HG03097 (cell line): ENCODE data around the gene CENPO.

ENCODE experiments used
- ATAC-seq: cut with Tn5 transposase; IDR thresholded peaks from one replicate; pipeline ENCODE4 v1.9.1; 2021; ENCODE audit not compliant: unreplicated experiment, low FRiP score

CENPO gene, protein sequence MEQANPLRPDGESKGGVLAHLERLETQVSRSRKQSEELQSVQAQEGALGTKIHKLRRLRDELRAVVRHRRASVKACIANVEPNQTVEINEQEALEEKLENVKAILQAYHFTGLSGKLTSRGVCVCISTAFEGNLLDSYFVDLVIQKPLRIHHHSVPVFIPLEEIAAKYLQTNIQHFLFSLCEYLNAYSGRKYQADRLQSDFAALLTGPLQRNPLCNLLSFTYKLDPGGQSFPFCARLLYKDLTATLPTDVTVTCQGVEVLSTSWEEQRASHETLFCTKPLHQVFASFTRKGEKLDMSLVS

DNA sequence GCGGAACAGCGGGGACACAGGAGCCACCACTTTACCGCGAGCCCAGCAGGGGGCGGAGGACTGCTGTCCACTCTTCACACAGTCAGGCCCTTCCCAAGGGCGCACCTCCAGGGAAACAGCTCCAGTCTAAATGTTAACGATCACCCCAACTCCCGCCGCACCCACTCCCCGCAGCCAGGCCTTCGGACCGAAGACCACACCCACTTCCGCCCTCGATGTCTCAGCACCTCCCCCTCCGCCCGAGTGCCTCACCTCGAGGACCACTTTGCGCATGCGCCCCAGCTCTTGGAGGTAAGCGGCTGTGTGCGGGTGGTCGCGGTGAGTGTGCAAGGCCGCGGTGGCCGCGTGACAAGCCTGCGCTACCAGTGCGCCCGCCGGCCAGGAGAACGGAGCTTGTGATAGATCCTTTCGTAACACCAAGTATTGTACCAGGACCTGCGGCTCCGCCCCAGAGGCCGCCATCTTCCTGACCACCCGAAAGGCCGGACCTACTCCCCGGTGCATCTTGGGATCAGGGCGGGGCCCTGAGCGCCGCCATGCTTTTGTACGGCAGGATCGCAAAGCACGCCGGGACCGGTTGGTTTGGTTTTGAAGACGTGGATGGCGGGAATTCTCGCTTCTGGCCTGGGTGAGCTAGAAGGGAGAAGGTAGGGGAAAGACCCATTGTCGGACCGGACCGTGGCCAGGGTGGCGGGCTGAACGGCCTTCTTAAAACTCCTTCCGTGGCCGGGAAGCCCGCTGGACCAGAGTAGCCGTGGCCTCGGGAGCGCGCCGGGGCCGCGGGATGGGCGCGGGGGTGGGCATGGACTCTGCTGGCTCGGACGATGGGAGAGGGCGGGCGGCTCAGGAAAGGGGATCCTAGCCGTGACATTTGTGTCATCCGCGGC, at the start of gene CENPO, which contains the start of gene PTRHD1:
Gene CENPO, plus strand, starts transcription at position 552 of the 887 bp plus-strand sequence. CDS start 495 bp downstream, outside the sequence.
Gene PTRHD1, minus strand, starts transcription at position 518 of the 887 bp plus-strand sequence. Its CDS starts 14 bp downstream, at position 504.
- ATAC-seq = peak; percentile 91

DNA sequence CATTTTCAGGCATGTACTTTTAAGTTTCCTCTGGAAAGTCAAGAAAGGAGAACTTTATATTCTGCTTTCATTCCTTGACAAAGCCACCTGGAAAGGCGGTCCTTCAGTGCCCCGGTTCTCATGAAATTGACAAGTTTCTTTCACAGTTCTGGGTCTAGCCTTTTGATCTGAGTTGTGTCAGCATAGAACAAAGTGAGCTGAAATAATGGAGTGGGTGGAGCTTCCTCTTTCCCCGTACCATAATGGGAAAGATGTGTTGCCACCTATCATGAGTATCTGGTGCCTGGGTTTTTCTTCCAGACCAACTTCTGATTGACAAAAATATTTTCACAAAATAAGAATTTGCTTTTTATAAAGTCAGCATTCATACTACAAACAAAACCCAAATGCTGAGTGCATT, 49.3 kb upstream of the CENPO start:
- no peak for ATAC-seq

DNA sequence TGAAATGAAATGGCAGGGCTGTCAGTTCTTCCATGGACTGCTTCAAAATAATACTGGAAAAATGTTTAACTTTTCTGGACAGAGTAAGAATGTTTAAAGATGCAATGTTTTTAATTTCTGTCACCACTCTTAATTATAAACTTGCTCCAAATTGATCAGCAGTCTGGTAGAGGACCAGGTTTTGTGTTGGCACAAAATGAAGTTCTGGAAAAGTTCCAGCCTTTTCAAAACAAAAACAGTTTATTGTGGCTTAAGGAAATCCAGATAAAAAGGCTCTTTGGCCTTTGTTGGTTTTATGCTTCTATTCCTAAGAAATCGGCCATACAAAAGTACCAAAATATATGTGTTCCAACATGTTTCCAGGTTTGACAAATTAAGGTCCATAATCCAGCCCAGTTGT, 48.9 kb upstream of the CENPO start:
- no peak for ATAC-seq

DNA sequence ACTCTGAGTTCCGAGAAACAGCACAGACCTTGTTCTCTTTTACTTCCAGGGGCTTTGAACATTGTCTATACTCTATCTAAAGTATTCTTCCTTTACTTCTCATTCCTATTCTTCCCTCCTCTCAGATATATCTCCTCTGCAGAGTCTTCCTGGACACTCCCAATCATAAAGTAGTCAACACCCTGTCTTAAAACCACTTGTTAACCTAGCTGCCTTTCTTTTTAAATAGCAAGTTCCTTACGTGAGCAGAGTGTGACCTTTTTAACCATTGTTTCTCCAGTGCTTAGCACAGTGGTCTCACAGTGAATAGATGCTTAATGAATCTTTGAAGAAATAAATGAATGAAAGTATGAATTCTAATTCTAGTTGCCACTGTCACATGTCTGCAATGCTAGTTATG, 47.4 kb upstream of the CENPO start:
- no peak for ATAC-seq

DNA sequence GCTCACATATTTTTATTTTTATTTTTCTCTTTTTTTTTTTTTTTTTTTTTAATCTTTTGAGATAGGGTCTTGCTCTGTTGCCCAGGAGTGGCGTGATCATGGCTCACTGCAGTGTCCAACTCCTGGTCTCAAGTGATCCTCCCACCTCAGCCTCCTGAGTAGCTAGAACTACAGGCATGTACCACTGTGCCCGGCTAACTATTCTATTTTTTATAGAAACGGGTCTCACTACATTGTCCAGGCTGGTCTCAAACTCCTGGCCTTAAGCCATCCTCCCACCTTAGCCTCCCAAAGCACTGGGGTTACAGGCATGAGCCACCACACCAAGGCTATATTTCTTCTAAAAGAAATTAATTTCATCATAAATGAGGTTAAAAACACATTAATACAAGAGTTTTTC, 45.9 kb upstream of the CENPO start:
- no peak for ATAC-seq

DNA sequence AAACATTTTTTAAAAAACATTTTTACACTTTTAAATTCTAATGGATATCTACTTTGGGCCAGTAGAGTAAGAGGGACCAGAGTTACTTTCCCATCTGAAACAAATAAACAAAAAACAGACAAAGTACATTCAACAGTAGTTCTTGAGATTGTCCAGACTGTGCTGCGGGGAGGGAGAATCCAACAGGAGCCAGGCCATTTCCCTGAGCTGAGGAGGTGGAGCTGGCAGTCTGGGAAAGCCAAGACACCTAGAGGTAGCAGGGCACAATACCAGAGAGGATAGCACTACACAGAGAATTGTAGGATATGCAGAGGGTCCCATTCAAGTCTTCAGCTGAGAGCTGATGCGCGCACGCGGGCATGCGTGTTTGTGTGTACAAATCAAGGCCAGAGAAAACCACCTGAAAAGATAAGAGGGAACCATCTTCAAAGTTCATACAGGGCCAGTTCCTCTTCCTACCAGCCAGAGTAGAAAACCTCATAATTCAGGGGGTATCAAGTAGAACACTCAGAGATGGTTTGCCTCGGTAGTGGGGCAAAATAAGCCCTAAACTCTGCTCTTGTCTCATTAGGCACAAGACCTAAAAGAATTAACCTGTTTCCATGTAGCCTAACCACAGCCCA, 44.0 kb upstream of the CENPO start:
- no peak for ATAC-seq

DNA sequence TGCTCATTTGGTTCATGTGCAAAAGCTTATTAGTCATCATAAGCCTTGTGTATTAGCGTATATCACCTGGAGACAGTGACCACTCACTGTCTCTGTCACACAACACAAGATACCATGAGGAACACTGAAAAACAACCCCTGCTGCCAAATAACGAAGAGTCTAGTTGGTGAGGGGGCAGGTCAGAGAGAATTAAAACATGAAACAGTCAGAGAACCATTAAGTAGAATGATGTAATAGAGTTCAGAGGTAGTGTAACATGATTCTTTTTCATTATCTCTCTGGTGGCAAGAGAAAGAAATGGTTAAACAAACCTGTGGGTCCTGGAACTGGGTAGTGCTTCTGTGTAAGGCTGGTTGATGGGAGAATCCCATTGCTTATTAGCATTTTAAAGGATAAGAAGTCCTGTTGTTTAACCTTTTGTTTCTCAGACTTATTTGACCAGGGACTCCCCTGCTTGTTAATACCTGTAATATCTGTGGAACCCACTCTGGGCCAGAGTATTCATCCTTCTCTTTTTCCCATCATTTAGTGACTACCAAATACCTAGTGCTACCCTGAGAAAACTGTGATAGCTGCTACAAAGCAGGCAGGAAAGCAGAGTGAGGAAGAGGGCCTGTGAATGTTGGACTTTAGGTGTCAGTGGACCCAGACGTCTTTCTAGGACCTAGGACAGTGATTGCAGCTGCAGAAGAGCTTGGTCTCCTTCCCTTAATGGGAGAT, 38.1 kb upstream of the CENPO start:
- no peak for ATAC-seq

DNA sequence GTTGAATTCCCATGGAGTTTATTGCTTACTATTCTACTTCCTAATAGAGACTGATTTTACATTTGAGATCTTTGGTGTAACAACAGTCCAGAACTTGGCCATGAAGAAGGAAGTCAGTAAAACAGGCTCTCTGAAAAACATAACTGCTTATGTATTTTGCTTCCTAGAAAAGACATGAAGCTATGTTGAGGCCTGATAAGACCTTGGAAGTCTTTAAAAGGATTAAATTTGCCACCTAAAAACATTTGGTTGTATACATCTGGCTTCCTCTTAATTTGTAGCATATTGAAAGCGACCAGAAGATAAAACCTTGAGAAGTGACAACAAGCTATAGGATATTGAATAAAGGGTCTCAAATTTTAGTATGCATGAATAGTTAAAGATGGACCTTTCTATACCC, 36.4 kb upstream of the CENPO start:
- no peak for ATAC-seq

DNA sequence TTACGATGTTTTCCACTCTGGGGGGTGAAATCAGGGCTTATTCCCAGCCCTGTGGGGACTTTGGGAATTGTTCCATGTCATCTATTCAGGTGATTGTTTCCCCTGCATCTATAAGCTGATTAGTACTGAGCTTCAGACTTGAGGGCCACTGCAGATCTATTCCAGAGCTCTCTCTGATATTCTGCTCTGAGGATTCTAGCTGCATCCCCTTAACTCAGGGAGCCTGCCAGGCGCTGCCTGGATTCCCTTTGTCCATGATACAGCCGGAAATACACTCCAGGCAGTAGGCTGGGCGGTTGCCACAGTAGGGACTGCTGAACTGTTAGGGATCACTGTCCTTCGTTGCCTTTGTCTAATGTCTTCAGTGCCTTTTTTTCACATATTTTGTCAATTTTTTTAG, 31.4 kb upstream of the CENPO start:
- ATAC-seq = no peak

DNA sequence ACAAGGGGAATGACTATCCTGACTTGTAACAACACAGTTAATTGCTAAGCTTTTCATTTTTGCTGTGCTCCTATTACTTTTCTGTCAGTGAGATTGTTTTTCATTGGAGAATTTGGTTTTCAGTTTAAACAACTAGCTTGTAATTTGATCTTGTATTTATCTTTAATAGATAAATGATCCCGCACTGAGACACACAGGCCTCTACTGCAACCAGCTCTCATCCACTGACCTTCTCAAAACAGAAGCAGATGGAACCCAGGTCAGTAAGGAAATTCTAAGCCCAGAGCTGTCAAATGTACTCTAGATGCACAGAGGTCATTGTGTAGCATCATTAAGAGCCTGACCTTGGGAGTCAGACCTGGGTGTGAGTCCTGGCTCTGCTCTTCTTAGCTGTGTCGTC, 30.7 kb upstream of the CENPO start:
- ATAC-seq = no peak

DNA sequence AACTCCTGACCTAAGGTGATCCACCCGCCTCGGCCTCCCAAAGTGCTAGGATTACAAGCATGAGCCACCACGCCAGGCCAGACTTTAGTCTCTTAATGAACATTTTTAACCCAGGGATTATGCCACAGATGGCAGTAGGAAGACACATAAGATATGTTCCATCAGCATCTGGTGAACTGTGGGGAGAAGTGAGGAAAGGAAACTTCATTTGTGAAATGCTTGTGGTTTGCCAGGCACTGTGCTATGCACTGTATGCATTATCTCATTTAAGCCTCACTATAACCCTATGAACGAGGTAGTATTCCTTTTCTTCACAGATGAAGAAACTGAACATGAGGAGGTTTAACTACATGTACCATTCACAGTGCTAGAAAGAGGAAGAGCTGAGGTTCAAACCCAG, 29.4 kb upstream of the CENPO start:
- no peak for ATAC-seq

DNA sequence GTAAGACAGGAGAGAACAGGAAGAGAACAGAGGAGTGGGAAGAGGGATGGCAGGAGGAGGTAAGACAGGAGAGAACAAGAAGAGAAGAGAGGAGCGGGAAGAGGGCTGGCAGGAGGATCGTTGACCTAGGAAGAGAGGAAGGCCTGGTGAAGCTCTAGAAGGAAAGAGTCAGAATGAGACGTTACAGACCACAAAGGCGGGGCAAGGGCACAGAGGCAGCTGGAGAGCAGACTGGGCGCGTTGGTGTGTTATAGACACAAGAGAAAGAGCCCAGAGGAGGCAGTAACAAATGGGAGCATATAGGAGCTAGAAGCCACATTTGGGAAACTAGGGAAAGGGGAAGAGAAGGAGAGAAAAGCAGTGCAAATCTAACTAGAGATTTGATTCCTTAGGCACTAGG, 26.6 kb upstream of the CENPO start:
- ATAC-seq = no peak

DNA sequence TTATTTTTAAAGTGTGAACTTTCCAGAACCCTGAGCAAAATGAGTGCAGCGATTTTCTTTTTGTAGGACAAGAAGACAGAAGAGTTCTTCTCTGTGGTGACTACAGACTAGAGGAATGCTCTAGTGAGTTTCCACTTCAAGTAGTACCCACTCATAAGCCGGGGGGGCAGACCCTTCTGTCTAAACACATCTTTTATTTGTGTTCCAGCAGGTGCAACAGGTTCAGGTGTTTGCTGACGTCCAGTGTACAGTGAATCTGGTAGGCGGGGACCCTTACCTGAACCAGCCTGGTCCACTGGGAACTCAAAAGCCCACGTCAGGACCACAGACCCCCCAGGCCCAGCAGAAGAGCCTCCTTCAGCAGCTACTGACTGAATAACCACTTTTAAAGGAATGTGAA, 25.2 kb upstream of the CENPO start:
- ATAC-seq = no peak

DNA sequence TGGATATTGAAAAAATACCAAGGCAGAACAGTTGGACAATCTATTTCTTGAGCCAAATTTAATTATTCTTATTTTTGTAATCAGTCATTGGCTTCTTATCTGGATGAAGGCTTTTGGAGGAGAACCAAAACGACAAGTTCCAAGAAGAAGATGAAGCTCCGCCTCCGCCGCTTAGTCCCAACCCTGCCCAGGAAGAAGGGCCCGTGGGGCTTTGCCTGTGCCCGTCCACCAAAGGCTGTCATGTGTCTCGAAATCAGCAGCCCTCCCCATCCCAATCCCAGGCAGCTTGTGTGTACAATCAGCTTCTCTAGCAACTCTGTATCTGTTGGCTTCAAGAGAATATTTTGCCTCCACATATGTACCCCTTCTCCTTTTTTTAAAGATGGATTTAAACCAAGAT, 24.6 kb upstream of the CENPO start:
- ATAC-seq = no peak

DNA sequence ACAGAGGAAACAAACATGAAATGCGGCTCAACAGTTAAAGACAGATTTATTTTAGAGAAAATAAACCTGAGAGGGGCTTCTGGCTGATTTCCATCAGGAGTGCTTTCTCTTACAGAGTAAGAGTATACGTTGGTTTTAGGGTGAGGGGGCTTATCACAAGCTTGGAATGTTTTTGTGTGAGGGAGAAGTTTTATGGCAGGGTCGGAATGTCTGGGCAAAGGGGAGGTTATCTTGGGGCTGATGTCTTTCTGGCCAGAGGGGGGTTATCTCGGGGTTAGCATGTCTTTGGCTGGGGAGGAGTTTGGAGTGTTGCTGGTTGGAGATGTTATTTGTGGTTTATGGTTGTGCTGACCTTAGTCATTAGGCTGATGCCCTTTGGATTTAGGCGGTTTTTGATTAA, 22.2 kb upstream of the CENPO start:
- no peak for ATAC-seq

DNA sequence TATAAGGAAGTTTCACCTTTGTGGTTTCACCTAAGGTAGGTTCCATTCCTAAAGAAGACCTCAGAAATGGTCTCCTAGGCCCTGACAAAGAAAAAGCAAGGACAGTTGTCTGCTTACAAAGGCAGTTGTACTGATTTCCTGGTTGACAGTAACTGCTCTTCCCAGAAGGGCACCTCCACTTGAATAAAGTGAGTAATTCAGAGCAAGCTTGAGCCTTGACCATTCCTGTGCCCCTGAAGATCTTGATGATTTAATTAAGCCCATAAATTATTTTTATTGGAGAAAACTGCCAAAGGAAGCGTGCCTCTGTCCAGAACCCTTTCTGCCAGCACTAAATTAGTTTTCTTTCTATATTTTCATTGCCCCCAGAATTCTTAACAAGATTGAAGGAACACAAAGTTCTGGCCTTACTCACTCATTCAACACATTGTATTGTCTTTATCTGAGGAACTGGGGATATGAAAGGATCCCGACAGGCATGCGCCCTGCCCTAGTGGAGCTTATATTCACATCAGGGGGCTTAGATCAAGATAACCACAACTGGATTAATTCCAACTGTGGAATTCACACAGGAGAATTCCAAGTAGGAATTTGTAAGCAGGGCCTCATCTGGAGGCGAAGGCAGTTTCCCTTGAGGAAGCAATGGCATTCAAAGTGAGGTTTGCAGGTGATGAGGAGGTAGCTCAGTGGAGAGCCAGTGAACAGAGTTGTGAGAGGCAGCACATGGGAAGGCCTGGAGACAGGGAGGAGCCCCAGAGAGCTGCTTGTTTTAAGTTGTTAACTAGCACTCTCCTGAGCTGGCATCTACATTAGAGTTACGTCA, 21.2 kb upstream of the CENPO start:
- no peak for ATAC-seq

DNA sequence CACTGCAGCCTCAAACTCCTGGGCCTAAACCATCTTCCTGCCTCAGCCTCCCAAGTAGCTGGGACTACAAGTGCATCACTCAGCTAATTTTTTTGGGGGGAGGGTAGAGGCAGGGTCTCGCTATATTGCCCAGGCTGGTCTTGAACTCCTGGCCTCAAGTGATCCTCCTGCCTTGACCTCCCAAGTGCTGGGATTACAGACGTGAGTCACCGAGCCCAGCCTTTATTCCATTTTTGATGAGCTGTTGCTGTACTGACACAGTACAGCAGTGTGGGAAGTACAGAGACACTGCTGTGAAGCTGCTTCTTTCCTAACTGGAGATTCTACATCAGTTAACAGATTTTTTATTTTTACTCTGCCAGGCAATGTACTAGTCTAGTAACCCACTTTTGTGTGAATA, 18.9 kb upstream of the CENPO start:
- no peak for ATAC-seq

DNA sequence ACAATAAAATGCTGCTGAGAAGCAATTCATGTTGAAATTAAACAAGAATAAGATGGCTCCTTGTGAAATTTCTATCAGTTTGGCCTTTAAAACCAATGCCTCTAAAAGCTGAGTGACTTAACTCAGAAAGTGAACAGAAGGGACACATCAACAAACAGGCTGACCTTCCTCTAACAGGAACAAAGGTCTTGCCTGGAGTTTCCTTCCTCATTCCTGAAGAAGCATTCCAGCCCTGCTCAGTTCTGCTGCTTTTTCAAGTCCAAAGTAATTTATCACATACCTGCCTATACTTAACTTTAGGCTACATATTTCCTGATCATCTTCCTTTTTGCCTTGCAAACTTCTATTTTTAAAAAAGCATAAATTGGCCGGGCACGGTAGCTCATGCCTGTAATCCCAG, 14.1 kb upstream of the CENPO start:
- ATAC-seq = no peak

DNA sequence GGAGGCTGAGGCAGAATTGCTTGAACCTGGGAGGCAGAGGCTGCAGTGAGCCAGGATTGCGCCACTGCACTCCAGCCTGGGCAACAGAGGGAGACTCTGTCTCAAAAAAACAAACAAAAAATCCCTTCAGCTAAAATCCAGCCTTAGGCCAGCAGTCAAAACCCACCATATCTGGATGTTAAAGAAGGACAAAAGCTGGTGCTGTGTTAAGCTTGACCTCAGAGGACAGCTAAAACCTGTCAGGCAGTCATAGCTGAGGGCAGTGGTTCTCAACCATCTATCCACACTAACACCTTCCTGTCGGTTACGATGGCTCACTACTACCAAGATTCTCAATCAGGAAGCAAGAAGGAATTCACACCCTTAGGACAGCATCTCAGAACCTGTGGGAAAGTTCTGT, 9.6 kb upstream of the CENPO start:
- no peak for ATAC-seq
